Measurements from ENCODE around the gene ATP13A4.

GRCh38 chr3:193388361-193388760 lies 166.3 kb downstream of the ATP13A4 start:
- no peak for TF ChIP-seq POLR2A (IDR thresholded peaks at IDR 0.05)
- no peak for TF ChIP-seq CTCF (IDR thresholded peaks at IDR 0.05)

All from thyroid gland (tissue), 4 donors.